Loucy (cell line): ENCODE data around the gene NMRAL1.

Experiments used
- H2AFZ ChIP-seq: fragments of 200-600 bp; sonication (generic); 2 replicates; pipeline ENCODE4 v1.6.0; 2016; ENCODE audit warnings: antibody characterized with exemption, mild to moderate bottlenecking, low read length, moderate library complexity
- H3F3A ChIP-seq: fragments of 200-600 bp; 2 replicates; pipeline ENCODE4 v1.6.0; 2016; ENCODE audit warnings: antibody characterized with exemption, low read depth, mild to moderate bottlenecking
- H3K27me3 ChIP-seq: fragments of 200-600 bp; sonication (generic); 2 replicates; pipeline ENCODE4 v1.6.1; 2014; ENCODE audit warnings: low read length, mild to moderate bottlenecking; ENCODE audit not compliant: insufficient read depth, poor library complexity, severe bottlenecking
- H3K36me3 ChIP-seq: fragments of 200-600 bp; sonication (generic); 2 replicates; pipeline ENCODE4 v1.6.1; 2016; ENCODE audit warnings: low read length; ENCODE audit not compliant: insufficient read depth
- H3K4me1 ChIP-seq: fragments of 200-600 bp; sonication (generic); 2 replicates; pipeline ENCODE4 v1.5.1; 2014; ENCODE audit warnings: low read length, mild to moderate bottlenecking; ENCODE audit not compliant: insufficient read depth, poor library complexity, severe bottlenecking
- H3K4me2 ChIP-seq: fragments of 200-600 bp; sonication (generic); 2 replicates; pipeline ENCODE4 v1.6.0; 2014; ENCODE audit warnings: antibody characterized with exemption, low read length, low read depth, mild to moderate bottlenecking; ENCODE audit not compliant: poor library complexity, severe bottlenecking
- H3K4me3 ChIP-seq: fragments of 200-600 bp; sonication (generic); 2 replicates; pipeline ENCODE4 v1.5.1; 2014; ENCODE audit warnings: low read length, mild to moderate bottlenecking, mixed read lengths; ENCODE audit not compliant: poor library complexity, severe bottlenecking
- H3K79me2 ChIP-seq: fragments of 200-600 bp; sonication (generic); 2 replicates; pipeline ENCODE4 v1.6.1; 2014; ENCODE audit warnings: low read length; ENCODE audit not compliant: insufficient read depth
- H3K9ac ChIP-seq: fragments of 200-600 bp; sonication (generic); 2 replicates; pipeline ENCODE4 v1.6.0; 2014; ENCODE audit warnings: mild to moderate bottlenecking, low read depth, low read length, moderate library complexity; ENCODE audit not compliant: poor library complexity, severe bottlenecking
- H3K9me2 ChIP-seq: fragments of 200-600 bp; sonication (generic); replicated peaks from 2 replicates; pipeline ENCODE4 v1.6.1; 2016; ENCODE audit warnings: low read depth, low read length, mixed read lengths
- H3K9me3 ChIP-seq: fragments of 200-600 bp; sonication (generic); 2 replicates; pipeline ENCODE4 v1.6.1; 2014; ENCODE audit warnings: mild to moderate bottlenecking, antibody characterized with exemption, low read length, low read depth; ENCODE audit not compliant: insufficient read depth
- H4K20me1 ChIP-seq: fragments of 200-600 bp; sonication (generic); 2 replicates; pipeline ENCODE4 v1.6.0; 2014; ENCODE audit warnings: antibody characterized with exemption, low read length, mild to moderate bottlenecking; ENCODE audit not compliant: insufficient read depth, poor library complexity, severe bottlenecking
- CTCF ChIP-seq: fragments of 200-600 bp; sonication (generic); conservative IDR thresholded peaks from 2 replicates; pipeline ENCODE4 v1.5.1; 2014; ENCODE audit warnings: mild to moderate bottlenecking, antibody characterized with exemption, low read length
- EZH2phosphoT487 ChIP-seq: fragments of 200-600 bp; IDR thresholded peaks from 2 replicates; pipeline ENCODE4 v1.6.1; 2018; ENCODE audit warnings: antibody characterized with exemption, mild to moderate bottlenecking, moderate library complexity, borderline replicate concordance

NMRAL1 gene

DNA sequence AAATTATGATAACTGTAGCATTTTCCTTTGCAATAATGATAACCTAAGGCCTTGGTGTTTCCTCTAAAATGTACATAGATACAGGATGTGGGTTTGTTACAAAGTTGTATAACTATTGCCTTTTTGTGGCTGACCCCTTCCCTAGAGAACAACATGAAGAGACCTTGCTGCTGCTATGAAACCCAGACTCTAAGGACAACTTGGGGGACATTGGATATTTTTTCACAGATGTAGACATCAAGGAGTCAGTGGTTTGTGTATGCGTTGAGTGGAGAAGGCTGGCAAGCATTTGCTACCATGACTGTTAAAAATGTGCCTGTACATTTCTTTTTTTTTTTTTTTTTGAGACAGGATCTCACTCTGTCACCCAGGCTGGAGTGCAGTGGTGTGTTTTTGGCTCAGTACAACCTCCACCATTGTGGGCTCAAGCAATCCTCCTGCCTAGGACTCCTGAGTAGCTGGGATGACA lies 14.1 kb upstream of the NMRAL1 start:
- peaks cover 2% of the 10 kb centered on the region; the same call in 1 of the 2 replicates for H3F3A ChIP-seq
- H3K9me3 ChIP-seq: no peaks in the 10 kb centered on the region
- no peaks in the 10 kb centered on the region for H3K9me2 ChIP-seq
- peak overlapping the region; percentile 71 for H3K4me2 ChIP-seq
- H3K4me1 ChIP-seq: peaks cover 20% of the 10 kb centered on the region
- peaks cover 13% of the 10 kb centered on the region; the same call in 1 of the 2 replicates for H3K79me2 ChIP-seq
- TF ChIP-seq EZH2phosphoT487: no peak
- TF ChIP-seq CTCF: no peak
- H4K20me1 ChIP-seq: no peaks in the 10 kb centered on the region
- H3K36me3 ChIP-seq: no peaks in the 10 kb centered on the region
- peak overlapping the region; percentile 59 for H3K9ac ChIP-seq
- no peak overlapping the region for H2AFZ ChIP-seq
- H3K4me3 ChIP-seq: peak overlapping the region; percentile 48
- no peaks in the 10 kb centered on the region for H3K27me3 ChIP-seq

- Histone ChIP-seq H3K4me2 (peak overlapping the region; percentile 71), H3K36me3 (no peaks in the 10 kb centered on the region), H3K9me2 (no peaks in the 10 kb centered on the region), H3K27me3 (no peaks in the 10 kb centered on the region), H2AFZ (no peak overlapping the region), H3K9me3 (no peaks in the 10 kb centered on the region), H3K9ac (peak overlapping the region; percentile 35), H3K4me1 (peaks cover 20% of the 10 kb centered on the region), H3K79me2 (peaks cover 13% of the 10 kb centered on the region; the same call in 1 of the 2 replicates), H3K4me3 (peak overlapping the region; percentile 48), H4K20me1 (no peaks in the 10 kb centered on the region), H3F3A (peaks cover 2% of the 10 kb centered on the region; the same call in 1 of the 2 replicates)
- no peak for TF ChIP-seq CTCF
- TF ChIP-seq EZH2phosphoT487: no peak
These were observed 13.6 kb upstream of the NMRAL1 start for GRCh38 chr16:4487955-4488498.

DNA sequence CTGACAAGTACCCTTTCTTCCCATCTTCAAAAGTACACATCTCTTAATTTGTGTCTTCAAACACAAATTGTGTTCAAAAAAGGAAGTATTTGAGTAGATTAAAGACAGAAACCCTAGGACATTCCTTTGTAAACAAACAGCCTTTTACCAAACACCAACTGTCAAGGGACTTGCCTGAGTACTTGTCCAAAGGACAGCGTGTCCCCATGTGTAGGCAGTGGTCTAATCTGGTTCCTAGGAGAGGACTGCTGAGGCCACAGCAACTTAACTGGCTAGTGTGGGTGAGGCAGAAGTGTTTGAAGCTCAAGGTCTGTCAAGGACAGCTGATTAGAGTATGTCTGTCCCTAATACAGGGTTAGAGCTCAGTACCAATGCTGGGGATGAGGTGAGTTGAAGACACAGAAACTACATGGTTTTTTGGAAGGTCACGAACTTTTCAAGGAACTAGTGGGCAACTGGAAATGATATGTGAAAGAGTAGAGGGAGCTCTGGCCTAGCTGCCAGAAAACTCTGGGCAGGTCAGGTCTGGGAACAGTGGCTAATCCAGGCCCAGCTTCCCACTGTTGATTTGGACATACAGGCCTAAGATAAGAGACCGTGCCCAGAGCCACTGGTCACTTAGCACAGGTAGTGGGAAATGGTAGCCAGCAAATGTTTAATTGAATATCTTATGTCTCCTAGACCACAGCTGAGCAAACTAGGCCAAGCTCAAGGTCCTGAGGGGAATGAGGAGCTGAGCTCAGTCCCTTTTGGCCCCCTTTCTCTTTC lies 11.9 kb upstream of the NMRAL1 start:
- Histone ChIP-seq H3K9me3 (no peaks in the 10 kb centered on the region), H3K36me3 (no peaks in the 10 kb centered on the region), H3K4me2 (no peak overlapping the region), H3K4me3 (no peak overlapping the region), H3K9ac (no peak overlapping the region), H2AFZ (no peak overlapping the region), H3K27me3 (no peaks in the 10 kb centered on the region), H3K4me1 (peaks cover 20% of the 10 kb centered on the region), H3F3A (peaks cover 2% of the 10 kb centered on the region; the same call in 1 of the 2 replicates), H3K9me2 (no peaks in the 10 kb centered on the region), H3K79me2 (peaks cover 21% of the 10 kb centered on the region; the same call in 1 of the 2 replicates), H4K20me1 (no peaks in the 10 kb centered on the region)
- TF ChIP-seq EZH2phosphoT487 (no peak), CTCF (no peak)
